HG03520 (cell line): ENCODE results near the gene COG5.
"Not testable (repeated sequence)": the region's sequence is repeated elsewhere in the genome, so short reads cannot be mapped to it uniquely, and the experiment has no call there.

Experiments used
- ATAC-seq: cut with Tn5 transposase; IDR thresholded peaks from one replicate; pipeline ENCODE4 v1.9.1; 2021; ENCODE audit warnings: mild to moderate bottlenecking, moderate library complexity; ENCODE audit not compliant: unreplicated experiment

COG5 gene

DNA sequence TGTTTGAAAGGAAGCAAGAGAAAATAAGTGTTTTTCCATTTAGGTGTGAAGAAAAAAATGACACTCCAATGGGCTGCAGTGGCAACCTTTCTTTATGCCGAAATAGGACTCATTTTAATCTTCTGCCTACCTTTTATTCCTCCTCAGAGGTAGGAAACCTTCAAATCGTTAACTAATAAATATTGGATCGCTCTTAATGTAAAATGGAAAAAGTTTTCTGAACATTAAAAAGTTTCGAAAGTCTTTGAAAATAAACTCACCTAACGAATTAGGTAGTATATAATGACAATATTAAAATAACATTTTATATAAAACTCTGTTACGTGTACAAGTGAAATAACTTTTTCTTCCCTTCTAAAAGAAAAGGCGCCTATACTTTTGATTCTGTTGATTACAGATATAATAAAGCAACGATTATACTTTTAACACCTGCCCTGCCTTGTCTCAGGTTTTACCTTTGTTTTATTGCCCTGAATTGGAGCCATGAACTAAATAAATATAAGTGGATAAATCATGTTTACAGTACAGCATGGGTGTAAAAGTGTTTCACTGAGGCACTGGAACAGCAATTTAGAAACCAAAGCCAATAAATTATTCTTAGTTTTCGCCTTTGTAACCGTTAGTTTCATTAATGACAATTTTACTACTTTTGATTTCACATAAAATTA is 17.1 kb upstream of the COG5 start:
- no peak for ATAC-seq

DNA sequence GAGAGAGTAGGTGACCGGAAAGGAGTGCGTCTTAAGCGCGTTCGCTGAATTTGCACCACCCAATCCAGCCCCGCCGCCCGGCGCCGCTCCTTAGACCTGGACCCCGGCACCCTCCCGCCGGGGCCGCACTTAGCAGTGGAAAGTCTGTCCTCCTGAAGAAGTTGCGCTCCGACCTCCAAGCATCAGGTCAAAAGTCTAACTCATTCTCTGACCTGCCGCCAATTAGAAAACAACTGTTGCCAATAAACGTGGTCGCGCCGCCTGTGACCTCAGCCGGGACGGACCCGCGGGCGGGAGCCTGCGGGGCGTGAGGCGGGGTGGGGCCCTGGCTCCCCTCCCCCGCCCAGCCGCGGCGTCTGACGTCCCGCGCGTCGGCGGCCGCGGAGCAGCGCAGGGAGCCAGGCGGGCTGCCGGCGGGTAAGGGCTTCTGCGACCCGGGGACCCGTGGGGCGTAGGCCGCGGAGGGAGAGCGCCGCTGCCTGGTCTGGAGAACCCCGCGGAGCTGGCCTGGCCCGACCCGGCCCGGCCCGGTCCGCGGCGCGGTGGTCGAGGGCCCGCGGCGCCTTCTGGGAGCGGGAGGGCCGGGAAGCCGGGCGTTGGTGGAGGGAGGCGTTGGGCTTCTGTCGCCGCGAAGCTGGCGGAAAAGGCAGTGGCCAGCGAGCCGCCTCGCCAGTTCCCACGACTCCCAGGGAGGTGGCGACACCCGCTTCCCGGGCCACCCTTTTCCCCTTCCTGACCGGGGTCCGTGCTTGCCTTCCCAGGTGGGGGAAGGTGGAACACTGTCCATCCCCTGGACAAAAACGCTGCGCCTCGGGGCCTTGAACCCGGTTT is 16.4 kb upstream of the COG5 start, which contains the start of gene BCAP29:
Gene BCAP29 (plus strand): TSS at position 362 of the 831 bp plus-strand sequence. CDS start 527 bp downstream, outside the sequence.
- ATAC-seq = peak; percentile 95

DNA sequence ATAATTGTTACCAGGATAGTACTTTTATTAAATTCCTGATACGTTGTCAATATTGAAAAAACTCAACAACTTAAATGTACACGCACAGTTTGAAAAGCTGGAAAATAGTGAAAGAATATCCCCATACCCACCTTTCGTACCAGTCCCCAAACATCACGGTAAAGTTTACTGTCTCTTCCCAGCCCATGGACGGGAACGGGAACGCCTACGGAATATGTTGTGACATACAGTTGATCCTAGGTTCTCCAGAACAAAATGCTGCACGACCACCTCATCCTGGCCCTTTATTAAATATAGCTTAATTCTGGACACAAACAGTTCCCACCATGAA is 15.8 kb upstream of the COG5 start:
- ATAC-seq = peak; percentile 4

DNA sequence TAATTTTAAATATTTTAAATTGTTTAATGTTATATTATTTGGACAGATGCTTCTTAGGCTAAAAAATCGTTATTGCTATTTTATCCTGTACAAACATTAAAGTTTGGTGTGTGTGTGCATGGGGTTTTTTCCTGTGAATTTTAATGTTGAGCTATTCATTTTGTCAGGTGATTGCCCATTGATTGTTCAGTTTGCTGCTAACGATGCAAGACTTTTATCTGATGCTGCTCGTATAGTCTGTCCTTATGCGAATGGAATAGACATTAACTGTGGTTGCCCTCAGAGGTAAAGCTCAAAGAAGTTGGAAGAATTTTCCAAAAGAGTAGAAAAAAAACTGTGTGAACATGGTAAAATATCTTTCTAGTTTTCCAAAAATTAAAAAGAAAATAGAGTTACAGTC is 9.8 kb upstream of the COG5 start:
- ATAC-seq = no peak

DNA sequence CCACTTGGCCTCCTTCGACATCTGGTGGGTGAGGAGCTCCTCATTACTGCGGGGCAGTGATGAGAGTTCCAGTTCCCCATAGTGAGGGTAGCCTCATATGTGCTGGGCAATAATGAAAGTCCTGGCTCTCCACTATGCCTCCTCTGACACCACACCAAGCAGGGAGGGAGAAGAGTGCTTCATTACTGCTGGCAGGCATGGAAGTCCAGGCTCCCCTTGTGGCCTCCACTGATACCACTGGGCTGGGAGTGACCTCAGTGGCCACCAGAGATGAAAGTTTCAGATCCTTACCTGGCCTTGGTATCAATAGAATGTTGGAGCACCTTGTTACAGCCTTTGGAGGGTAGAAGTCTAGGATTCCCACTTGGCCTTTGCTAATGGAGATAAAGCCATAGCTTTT is 6.6 kb upstream of the COG5 start:
- ATAC-seq = no peak

DNA sequence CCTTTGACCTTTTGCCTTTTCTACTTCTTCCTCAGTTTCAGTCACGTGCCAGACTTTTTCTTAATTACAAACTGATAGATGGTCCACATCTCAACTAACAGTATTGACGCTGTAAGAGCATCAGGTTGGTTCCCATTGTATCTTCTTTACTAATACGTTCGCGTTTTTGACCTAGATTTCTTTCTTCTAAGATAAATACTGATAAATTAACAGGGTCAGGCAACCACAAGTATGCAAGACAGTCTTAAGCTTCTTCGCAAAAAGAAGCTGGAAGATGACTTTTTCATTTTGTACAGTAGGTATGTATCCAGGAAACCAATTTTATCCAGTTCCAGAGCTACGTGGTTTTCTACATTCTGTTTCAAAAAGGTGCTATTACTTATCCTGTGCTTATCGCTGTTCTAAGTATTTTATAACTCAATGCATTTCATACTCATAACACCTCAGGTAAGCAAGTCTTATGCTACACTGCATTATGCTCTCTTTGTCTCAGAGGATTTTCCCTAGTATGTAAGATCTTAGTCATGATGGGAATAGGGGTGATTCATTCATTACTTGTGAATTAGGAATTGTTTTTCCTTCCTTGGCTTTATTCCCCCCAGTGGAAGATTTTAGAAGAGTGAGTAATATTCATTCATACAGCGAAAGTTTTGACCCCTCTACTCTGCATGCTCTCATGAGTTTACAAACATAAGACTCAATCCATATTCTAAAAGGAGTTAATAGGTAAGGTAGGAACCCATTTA is 1.0 kb upstream of the COG5 start:
- ATAC-seq = no peak

DNA sequence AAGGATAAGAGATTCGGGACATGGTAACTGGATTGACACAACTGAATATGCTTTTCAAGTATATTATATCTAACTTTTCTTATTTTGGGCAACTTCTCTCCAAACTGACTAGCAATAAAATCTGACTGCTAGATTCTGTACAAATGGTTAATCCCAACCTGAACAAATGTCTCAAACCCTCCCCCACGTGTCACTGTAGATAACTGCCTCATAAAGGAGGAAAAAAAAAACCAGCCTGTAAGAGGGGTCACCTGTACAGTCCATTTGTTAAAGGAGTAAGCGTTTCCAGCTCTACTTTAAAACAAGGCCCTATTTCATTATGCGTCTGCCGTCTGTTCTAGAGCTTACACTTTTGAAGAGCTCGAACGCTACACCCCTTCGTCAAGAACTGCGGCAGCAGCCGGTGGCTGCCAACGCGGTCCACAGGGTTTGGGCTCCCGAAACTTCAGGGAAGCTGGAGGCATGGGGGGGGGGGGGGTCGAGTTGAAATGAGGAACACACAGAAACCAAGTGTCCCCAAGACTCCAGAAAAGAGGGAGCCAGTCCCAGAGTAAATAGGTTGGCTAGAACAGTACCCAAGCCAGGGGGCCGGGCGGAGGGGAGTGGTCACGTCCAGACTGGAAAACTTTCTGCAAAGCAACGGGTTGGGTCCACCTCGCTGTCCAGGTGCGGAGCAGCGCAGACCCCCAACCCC is 492 bp downstream of the COG5 start:
- ATAC-seq = peak; percentile 44

DNA sequence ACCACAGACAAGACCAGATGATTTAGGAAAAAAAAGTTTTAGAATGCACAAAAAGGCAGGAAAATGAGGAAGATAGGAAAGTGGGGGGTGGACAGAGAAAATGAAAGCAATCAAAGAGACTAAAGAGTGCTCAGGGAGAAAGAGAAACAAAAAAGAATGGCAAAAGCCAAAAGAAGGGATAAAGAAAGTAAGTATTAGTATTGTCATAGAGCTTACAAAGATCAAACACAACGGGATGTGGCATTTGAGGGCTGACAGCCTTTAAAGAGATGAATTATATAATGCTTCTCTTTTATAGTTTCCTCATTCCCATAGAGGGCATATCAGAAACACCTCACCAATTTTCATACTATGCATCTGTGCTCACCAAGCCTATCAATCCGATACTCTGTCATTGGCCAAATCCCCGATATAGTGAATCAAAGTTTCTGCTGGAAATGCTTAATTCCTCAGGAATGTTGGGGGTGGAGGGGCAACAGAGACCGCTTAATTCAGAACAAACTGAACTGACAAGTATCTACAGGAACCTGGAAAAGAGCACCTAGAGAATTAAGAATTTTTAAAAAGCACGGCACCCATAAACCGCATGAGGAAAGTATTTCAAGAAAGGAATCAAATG is 2.7 kb downstream of the COG5 start:
- no peak for ATAC-seq

DNA sequence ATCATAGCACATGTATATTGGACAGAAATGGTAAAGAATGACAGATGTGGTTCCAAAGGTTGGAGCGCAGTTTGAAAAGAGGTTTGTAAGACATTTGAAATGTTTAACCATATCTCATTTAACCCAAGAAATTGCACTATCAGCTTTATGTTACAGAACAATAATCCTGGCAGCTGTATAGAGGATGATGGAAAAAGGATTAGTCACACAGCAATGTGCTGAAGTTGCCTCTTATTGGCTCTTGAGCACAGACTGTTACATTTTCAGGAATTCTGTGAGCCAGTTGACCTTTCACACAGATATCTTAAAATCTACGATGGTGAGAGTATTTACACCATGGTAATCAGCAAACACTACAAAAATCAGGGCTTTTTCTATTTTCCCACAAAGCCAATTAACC is 3.9 kb downstream of the COG5 start:
- ATAC-seq = no peak

DNA sequence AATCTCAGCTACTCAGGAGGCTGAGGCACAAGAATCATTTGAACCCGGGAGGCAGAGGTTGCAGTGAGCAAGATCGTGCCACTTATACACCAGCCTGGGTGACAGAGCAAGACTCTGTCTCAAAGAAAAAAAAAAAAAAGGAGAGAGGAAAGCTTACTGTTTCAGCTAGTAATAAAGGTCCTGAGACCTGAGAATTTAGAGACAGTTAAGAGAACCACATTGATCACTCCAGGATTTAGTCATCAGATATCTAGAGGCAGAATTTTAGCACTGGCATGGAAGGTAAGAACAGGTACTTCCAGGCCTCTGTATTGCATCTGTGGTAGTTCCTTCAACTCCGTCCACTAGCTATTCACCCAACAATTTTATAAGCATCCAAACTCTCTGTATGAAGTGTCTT is 7.8 kb downstream of the COG5 start:
- no peak for ATAC-seq

DNA sequence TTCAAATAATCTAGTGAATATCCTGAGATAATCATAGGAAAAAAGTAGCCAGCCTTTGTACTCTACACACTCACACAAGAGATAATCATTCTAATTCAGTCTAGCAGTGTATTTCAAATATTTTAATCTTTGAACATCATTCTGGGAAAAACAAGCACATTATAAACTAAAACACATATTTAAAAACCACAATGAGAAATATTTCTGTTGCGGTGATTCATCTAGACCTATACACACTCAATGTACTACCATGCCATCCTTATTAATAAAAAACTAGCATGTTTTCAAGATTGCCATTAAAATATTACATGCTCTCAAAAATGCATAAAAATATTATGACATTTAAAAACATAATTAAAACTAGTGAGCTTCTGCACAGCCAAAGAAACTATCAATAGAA is 11.8 kb downstream of the COG5 start:
- no peak for ATAC-seq

DNA sequence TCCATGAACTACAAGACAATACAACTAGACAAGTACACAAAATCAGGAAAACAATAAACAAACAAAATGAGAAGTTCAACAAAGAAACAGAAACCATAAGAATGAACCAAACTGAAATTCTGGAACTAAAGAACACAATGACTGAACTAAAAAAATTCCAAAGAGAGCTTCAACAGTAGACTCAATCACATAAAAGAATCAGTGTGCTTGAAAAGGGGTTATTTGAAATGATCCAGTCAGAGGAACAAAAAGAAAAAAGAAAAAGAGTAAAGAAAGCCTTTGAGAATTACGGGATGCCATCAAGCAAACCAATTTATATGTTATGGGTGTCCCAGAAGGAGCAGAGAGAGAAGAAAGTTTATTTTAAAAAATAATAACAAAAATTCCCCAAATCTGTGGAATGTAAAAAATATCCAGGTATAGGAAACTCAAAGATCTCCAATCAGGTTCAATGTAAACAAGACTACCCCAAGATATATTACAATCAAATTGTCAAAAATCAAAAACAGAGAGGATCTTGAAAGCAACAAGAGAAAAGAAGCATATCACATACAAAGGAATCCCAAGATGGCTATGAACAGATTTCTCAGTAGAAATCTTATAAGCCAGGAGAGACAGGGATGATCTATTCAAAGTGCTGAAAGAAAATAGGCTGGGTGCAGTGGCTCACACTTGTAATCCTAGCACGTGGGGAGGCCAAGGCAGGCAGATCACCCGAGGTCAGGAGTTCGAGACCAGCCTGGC is 18.7 kb downstream of the COG5 start:
- ATAC-seq = no peak

DNA sequence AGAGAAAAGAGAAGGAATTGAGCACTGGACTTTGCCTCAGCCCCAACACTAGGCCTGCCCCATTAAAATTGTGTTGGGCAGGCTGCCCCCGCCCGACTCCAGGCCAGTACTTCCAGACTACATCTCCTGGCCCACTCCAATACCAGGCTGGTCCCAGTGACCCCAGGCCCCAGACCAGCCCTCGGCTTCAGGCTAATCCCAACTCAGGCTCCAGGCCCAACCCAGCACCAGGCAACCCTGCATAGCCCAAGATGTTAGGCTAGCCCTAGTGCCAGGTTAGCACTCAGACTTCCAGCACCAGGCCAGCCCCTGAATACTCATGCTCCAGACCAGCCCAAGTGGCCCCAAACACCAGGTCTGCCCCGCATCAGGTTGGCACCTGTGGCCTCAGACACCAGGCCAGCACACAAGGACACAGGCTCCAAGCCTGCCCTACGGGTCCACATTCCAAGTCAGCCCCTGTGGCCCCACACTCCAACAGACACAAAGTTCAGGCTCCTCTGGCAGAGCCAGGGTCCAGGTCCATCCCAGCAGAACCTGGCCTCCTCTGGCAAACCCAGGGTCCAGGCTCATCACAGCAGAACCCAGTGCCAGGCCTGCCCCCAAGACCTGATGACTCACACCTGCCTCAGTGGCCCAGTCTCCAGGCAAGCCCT is 20.3 kb downstream of the COG5 start:
- ATAC-seq = no peak

DNA sequence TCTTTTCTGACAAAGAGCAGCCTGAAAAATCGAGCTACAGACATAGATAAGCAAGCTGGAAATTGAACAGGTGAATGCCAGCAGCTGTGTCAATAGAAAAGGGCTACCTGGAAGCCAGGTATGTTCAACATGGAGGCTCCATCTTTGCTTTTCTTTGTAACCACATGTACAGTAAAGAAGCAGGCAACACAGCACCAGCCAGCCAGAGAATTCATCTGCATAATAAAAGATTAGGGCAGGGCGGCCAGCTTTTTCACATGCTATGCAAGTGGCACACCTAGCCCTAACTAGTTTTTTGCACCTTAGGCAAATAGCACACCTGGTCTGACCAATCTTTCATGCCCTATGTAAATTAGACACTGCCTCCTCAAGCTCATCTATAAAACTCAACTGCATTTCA is 25.7 kb downstream of the COG5 start:
- no peak for ATAC-seq

DNA sequence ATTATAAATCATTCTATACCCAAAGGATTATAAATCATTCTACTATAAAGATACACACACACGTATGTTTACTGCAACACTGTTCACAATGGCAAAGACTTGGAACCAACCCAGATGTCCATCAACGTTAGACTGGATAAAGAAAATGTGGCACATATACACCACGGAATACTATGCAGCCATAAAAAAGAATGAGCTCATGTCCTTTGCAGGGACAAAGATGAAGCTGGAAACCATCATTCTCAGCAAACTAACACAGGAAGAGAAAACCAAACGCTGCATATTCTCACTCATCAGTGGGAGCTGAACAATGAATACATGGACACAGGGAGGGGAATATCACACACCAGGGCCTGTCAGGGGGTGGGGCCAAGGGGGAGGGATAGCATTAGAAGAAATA is 26.5 kb downstream of the COG5 start:
- not testable (repeated sequence) for ATAC-seq

DNA sequence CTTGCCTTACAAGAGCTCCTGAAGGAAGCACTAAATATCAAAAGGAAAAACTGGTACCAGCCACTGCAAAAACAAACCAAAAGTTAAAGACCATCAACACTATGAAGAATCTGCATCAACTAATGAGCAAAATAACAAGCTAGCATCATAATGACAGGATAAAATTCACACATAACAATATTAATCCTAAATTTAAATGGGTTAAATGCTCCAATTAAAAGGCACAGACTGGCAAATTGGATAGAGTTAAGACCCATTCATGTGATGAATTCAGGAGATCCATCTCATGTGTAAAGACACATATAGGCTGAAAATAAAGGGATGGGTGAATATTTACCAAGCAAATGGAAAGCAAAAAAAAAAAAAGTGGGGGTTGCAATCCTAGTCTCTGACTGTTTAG is 29.6 kb downstream of the COG5 start:
- no peak for ATAC-seq

DNA sequence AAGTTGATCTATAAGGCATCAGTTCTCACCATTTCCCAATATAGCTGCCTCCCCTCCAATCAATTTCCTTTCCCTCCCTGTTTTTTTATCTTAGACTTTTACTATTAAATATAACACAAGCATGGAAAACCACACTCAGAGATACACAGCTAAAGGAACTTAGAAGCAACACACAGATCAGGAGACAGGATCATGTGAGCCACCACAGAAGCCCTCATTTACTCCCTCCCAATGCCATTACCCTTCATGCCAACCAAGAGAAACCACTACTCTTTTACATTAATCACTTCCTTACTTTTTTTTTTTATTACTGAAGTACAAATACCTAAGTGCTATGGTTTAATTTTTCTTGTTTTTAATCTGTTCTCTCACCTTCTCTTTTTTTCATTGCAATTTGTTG is 33.0 kb downstream of the COG5 start:
- no peak for ATAC-seq

DNA sequence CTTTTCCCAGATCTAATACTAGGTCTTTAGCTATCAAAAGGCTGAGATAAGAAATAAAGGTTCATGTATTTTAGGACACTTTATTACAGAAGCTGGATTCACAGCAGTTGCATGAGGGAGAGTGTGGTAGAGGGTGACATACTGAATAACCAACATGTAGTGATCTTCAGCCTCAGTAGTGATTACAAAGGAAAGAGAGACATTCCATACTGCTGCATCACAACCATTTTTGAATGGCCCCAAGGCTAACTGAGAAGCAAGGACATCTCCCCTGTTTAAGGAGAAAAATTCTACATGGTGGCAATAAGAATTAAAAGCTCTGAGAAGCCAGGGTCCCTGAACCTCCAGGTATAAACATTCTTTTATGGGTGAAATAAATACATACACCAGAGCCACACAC is 35.3 kb downstream of the COG5 start:
- no peak for ATAC-seq

DNA sequence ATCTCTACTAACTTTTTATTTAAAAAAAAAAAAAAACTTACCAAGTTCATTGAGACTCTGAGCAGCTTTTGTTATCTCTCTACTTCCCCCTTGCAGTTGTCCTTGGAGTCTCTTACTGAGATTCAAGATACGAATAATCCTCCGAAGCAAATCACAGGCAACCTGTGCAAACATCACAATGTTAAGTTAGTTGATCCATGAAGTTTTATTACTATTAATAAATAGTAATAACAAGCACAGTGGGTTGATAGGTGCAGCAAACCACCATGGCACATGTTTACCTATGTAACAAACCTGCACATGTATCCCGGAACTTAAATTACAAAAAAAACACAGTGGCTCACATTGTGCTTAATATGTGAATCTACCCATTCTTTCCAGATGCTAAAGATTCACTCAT is 36.5 kb downstream of the COG5 start:
- ATAC-seq = no peak

DNA sequence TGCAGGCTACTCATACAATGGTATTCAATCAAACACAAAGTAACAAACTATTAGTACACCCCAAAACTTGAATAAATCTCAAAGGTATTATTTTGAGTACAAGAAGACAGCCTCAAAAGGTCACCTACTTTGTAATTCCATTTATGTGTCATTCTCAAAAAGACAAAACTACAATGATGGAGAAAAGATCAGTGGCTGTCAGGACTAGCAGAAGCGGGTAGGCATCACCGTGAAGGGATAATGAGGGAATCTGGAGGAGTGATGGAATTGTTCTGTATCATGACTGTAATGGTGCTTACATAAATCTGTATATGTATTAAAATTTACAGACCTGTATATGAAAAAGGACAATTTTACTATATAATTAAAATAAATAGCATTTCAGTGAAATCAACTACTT is 37.0 kb downstream of the COG5 start:
- no peak for ATAC-seq
